Osteocyte (in vitro differentiated cells): ENCODE results near the gene ACSS2. TPM values are rescaled to one million over a fixed set of nuclear protein-coding genes. Genes with fewer than 3 reads are reported as not detected.

Experiments
- DNase-seq: peaks from one replicate; pipeline ENCODE4 v3.0.0; 2021; ENCODE audit warnings: mixed read lengths; ENCODE audit not compliant: unreplicated experiment; ENCODE audit errors: extremely low spot score
- H3K27ac Mint-ChIP-seq: one replicate; pipeline ENCODE4 v1.8.0; 2021; ENCODE audit warnings: mild to moderate bottlenecking, mixed read lengths; ENCODE audit not compliant: unreplicated experiment
- H3K27me3 Mint-ChIP-seq: one replicate; pipeline ENCODE4 v1.8.0; 2021; ENCODE audit warnings: mixed read lengths; ENCODE audit not compliant: unreplicated experiment
- H3K36me3 Mint-ChIP-seq: one replicate; pipeline ENCODE4 v1.8.0; 2021; ENCODE audit warnings: mixed read lengths; ENCODE audit not compliant: unreplicated experiment
- H3K4me1 Mint-ChIP-seq: one replicate; pipeline ENCODE4 v1.8.0; 2021; ENCODE audit warnings: mixed read lengths; ENCODE audit not compliant: unreplicated experiment
- H3K4me3 Mint-ChIP-seq: one replicate; pipeline ENCODE4 v1.8.0; 2021; ENCODE audit warnings: mild to moderate bottlenecking, moderate library complexity, mixed read lengths; ENCODE audit not compliant: unreplicated experiment
- H3K9me3 Mint-ChIP-seq: one replicate; pipeline ENCODE4 v1.8.0; 2021; ENCODE audit warnings: mixed read lengths; ENCODE audit not compliant: unreplicated experiment
- total RNA-seq: library from RNA; stranded (reverse); gene quantifications from 2 replicates; pipeline ENCODE4 v1.2.1, GENCODE V29; 2021
- TF ChIP-seq, protein P1 (sequence below): fragments of 200-600 bp; sonication (generic); IDR thresholded peaks from 2 replicates; pipeline ENCODE4 v1.5.0; 2021; ENCODE audit warnings: antibody characterized with exemption, mild to moderate bottlenecking, moderate library complexity

ACSS2 gene
- total RNA-seq, 1 donor from 2014 or later = 31.1 TPM

- Mint-ChIP-seq H3K4me1 (no peaks in the 10 kb centered on the region), H3K36me3 (no peaks in the 10 kb centered on the region), H3K27ac (no peak overlapping the region), H3K27me3 (peaks cover 5% of the 10 kb centered on the region), H3K9me3 (no peaks in the 10 kb centered on the region), H3K4me3 (no peak overlapping the region)
- DNase-seq = no peak
- TF ChIP-seq, protein P1, sequence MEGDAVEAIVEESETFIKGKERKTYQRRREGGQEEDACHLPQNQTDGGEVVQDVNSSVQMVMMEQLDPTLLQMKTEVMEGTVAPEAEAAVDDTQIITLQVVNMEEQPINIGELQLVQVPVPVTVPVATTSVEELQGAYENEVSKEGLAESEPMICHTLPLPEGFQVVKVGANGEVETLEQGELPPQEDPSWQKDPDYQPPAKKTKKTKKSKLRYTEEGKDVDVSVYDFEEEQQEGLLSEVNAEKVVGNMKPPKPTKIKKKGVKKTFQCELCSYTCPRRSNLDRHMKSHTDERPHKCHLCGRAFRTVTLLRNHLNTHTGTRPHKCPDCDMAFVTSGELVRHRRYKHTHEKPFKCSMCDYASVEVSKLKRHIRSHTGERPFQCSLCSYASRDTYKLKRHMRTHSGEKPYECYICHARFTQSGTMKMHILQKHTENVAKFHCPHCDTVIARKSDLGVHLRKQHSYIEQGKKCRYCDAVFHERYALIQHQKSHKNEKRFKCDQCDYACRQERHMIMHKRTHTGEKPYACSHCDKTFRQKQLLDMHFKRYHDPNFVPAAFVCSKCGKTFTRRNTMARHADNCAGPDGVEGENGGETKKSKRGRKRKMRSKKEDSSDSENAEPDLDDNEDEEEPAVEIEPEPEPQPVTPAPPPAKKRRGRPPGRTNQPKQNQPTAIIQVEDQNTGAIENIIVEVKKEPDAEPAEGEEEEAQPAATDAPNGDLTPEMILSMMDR = no peak
These were observed 94.6 kb downstream of the ACSS2 start for GRCh38 chr20:34970846-34971560.

DNA sequence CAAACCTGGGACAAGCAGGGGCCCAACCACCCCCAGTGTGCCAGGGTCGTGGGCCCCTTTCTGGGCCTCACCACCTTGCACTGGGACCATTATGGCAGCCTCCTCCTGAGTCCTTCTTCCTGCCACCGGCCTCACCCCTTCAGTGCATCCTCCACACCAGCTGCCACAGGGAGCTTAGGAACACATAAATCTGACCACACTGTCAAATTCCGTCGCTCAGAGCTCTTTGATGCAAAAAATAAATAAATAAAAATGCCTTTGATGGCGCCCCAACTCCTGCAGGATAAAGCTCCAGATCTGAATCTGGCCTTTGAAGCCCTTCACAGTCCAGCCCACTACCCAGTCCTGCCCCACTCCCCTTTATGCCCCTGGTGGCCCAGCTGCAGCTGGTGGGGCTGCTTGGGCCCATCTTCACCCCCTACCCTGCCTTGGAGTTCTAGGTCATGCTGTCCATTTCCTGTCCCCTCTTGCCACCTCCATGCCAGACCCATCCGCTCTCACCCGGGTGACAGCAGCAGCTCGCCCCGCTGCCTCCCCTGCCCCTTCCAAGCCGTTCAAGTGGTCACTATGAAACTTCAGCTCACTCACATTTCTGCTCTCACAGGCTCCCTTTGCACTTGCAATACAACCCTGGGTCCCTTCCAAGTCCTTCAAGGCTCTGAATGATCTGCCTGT lies 95.3 kb downstream of the ACSS2 start:
- H3K36me3 Mint-ChIP-seq = no peaks in the 10 kb centered on the region
- H3K27me3 Mint-ChIP-seq = peaks cover 5% of the 10 kb centered on the region
- no peaks in the 10 kb centered on the region for H3K9me3 Mint-ChIP-seq
- no peak overlapping the region for H3K4me3 Mint-ChIP-seq
- TF ChIP-seq, protein P1 = no peak
- no peak overlapping the region for H3K27ac Mint-ChIP-seq
- no peaks in the 10 kb centered on the region for H3K4me1 Mint-ChIP-seq
- no peak for DNase-seq

DNA sequence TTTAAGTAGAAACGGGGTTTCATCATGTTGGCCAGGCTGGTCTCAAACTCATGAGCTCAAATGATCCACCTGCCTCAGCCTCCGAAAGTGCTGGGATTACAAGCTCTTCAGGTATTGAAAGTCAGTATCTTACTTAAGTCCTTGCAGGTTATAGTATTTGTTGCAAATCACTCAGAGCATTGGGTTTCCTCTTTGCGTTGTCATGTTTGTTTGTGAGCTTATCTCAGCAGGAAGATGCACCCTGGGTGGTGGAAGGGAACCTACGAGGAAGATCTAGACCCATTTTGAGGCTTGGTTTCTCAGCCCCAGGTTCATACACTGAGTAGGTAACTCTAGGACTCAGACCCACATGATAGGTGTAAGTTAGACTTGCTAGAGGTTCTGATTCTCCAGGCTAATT lies 97.8 kb downstream of the ACSS2 start:
- no peaks in the 10 kb centered on the region for H3K9me3 Mint-ChIP-seq
- no peaks in the 10 kb centered on the region for H3K36me3 Mint-ChIP-seq
- H3K27ac Mint-ChIP-seq = no peak overlapping the region
- DNase-seq = no peak
- no peaks in the 10 kb centered on the region for H3K4me1 Mint-ChIP-seq
- TF ChIP-seq, protein P1 = no peak
- H3K27me3 Mint-ChIP-seq = peaks cover 7% of the 10 kb centered on the region
- no peak overlapping the region for H3K4me3 Mint-ChIP-seq

- Mint-ChIP-seq H3K4me3 (no peak overlapping the region), H3K36me3 (no peaks in the 10 kb centered on the region), H3K4me1 (no peaks in the 10 kb centered on the region), H3K27ac (no peak overlapping the region), H3K27me3 (peaks cover 7% of the 10 kb centered on the region), H3K9me3 (no peaks in the 10 kb centered on the region)
- TF ChIP-seq, protein P1 = no peak
- no peak for DNase-seq
These were observed 99.9 kb downstream of the ACSS2 start for GRCh38 chr20:34976286-34976685.

Other genes with a start within 250 kb of the ACSS2 start
- 15.5 and 18.2 TPM in 2 replicates for gene PIGU, start 199.5 kb upstream of the ACSS2 start, total RNA-seq
- gene TP53INP2, start 172.3 kb upstream of the ACSS2 start, total RNA-seq = 34.3 and 34.4 TPM in 2 replicates
- 33.4 and 33.9 TPM in 2 replicates for gene NCOA6, start 51.0 kb upstream of the ACSS2 start, total RNA-seq
- 32.8 and 37.0 TPM in 2 replicates for gene GGT7, start 3.8 kb upstream of the ACSS2 start, total RNA-seq
- 36.0 and 37.2 TPM in 2 replicates for gene GSS, start 79.2 kb downstream of the ACSS2 start, total RNA-seq
- 0.18 and 0.86 TPM in 2 replicates for gene MYH7B, start 79.3 kb downstream of the ACSS2 start, total RNA-seq
- gene TRPC4AP, start 216.2 kb downstream of the ACSS2 start, total RNA-seq = 83.0 TPM in 2 replicates